Smooth muscle cell (in vitro differentiated cells): ENCODE measurements around the gene COX10. TPM values are rescaled to one million over a fixed set of nuclear protein-coding genes. Genes with fewer than 3 reads are reported as not detected.

Source experiments
- DNase-seq: peaks from one replicate; lab custom pipeline; 2025; ENCODE audit not compliant: unreplicated experiment; lab: John Stamatoyannopoulos, UW
- H2AFZ ChIP-seq: fragments of 200-600 bp; sonication (generic); 2 replicates; pipeline ENCODE4 v1.6.0; 2016; ENCODE audit warnings: antibody characterized with exemption, low read depth, mild to moderate bottlenecking
- H3F3A ChIP-seq: fragments of 200-600 bp; sonication (generic); 2 replicates; pipeline ENCODE4 v1.6.0; 2017; ENCODE audit warnings: antibody characterized with exemption, low read depth
- H3K27ac ChIP-seq: fragments of 200-600 bp; sonication (generic); 2 replicates; pipeline ENCODE4 v1.5.1; 2016; ENCODE audit warnings: low read depth, mild to moderate bottlenecking
- H3K27me3 ChIP-seq: fragments of 200-600 bp; sonication (generic); 2 replicates; pipeline ENCODE4 v1.6.1; 2016; ENCODE audit warnings: low read depth, mild to moderate bottlenecking
- H3K36me3 ChIP-seq: fragments of 200-600 bp; sonication (generic); 2 replicates; pipeline ENCODE4 v1.5.1; 2016; ENCODE audit warnings: low read depth
- H3K4me1 ChIP-seq: fragments of 200-600 bp; sonication (generic); 2 replicates; pipeline ENCODE4 v1.5.1; 2016; ENCODE audit warnings: low read depth
- H3K4me2 ChIP-seq: fragments of 200-600 bp; sonication (generic); 2 replicates; pipeline ENCODE4 v1.6.0; 2016; ENCODE audit warnings: mild to moderate bottlenecking
- H3K4me3 ChIP-seq: fragments of 200-600 bp; sonication (generic); 2 replicates; pipeline ENCODE4 v1.5.1; 2016; ENCODE audit warnings: mild to moderate bottlenecking
- H3K79me2 ChIP-seq: fragments of 200-600 bp; sonication (generic); 2 replicates; pipeline ENCODE4 v1.6.0; 2016; ENCODE audit warnings: low read depth, mild to moderate bottlenecking
- H3K9ac ChIP-seq: fragments of 200-600 bp; sonication (generic); 2 replicates; pipeline ENCODE4 v1.6.0; 2016; ENCODE audit warnings: low read depth
- H3K9me3 ChIP-seq: fragments of 200-600 bp; sonication (generic); replicated peaks from 2 replicates; pipeline ENCODE4 v1.5.1; 2016; ENCODE audit warnings: low read depth
- H4K20me1 ChIP-seq: fragments of 200-600 bp; sonication (generic); 2 replicates; pipeline ENCODE4 v1.6.0; 2016; ENCODE audit warnings: low read depth
- CTCF ChIP-seq: fragments of 200-600 bp; sonication (generic); IDR thresholded peaks from 2 replicates; pipeline ENCODE4 v1.5.1; 2017; ENCODE audit warnings: borderline replicate concordance, mild to moderate bottlenecking, antibody characterized with exemption; ENCODE audit not compliant: insufficient read depth, poor library complexity, severe bottlenecking
- WGBS: methylation state at CpG from one replicate; pipeline ENCODE4 v1.1.7; 2016; ENCODE audit warnings: low lambda C conversion rate; 5-methylcytosine and 5-hydroxymethylcytosine counted together
- polyA plus RNA-seq: library from polyadenylated mRNA; unstranded; fragments of >200 nt; fragmentation: Nextera tagmentation; extraction: Ambion mirVana; gene quantifications from 2 replicates; pipeline ENCODE4 v1.2.1, GENCODE V29; 2016
- total RNA-seq: library from RNA; depleted of rRNA; stranded (reverse); fragments of >200 nt; gene quantifications from 2 replicates; pipeline ENCODE4 v1.2.3, GENCODE V29; 2014

The COX10 gene
- total and polyA plus RNA-seq, 2 experiments from 2014 or later, result 15.1 to 18.4 TPM

GRCh38 chr17:14119546-14119945 lies 50.2 kb downstream of the COX10 start:
- H3K4me1 ChIP-seq, result no peaks in the 10 kb centered on the region
- H3F3A ChIP-seq, result no peaks in the 10 kb centered on the region
- 94% methylated on average over 3 of the region's 3 CpGs for WGBS
- H3K36me3 ChIP-seq, result no peaks in the 10 kb centered on the region
- no peak overlapping the region for H3K4me2 ChIP-seq
- H3K9ac ChIP-seq, result no peak overlapping the region
- H3K27ac ChIP-seq, result no peak overlapping the region
- no peak overlapping the region for H2AFZ ChIP-seq
- H3K4me3 ChIP-seq, result no peak overlapping the region
- peaks cover 5% of the 10 kb centered on the region for H3K79me2 ChIP-seq
- H4K20me1 ChIP-seq, result peaks cover 19% of the 10 kb centered on the region
- no peak for DNase-seq
- H3K9me3 ChIP-seq, result no peaks in the 10 kb centered on the region
- no peaks in the 10 kb centered on the region for H3K27me3 ChIP-seq
- TF ChIP-seq CTCF, result no peak

- DNase-seq, result no peak
- no peaks in the 10 kb centered on the region for H3K9me3 ChIP-seq
- no peak for TF ChIP-seq CTCF
- 93% methylated on average over 6 of the region's 6 CpGs for WGBS
- no peaks in the 10 kb centered on the region for H3K27me3 ChIP-seq
- no peaks in the 10 kb centered on the region for H3K4me1 ChIP-seq
- no peak overlapping the region for H2AFZ ChIP-seq
- no peak overlapping the region for H3K4me3 ChIP-seq
- no peaks in the 10 kb centered on the region for H3F3A ChIP-seq
- no peaks in the 10 kb centered on the region for H3K36me3 ChIP-seq
- no peak overlapping the region for H3K9ac ChIP-seq
- no peak overlapping the region for H3K27ac ChIP-seq
- no peak overlapping the region for H3K4me2 ChIP-seq
- H4K20me1 ChIP-seq, result peaks cover 28% of the 10 kb centered on the region
- peaks cover 5% of the 10 kb centered on the region for H3K79me2 ChIP-seq
These were observed 52.6 kb downstream of the COX10 start for GRCh38 chr17:14121952-14122351.

GRCh38 chr17:14123619-14124278 lies 54.4 kb downstream of the COX10 start:
- 92% methylated on average over 5 of the region's 5 CpGs for WGBS
- TF ChIP-seq CTCF, result no peak

GRCh38 chr17:14124854-14125253 lies 55.5 kb downstream of the COX10 start:
- no peaks in the 10 kb centered on the region for H3K79me2 ChIP-seq
- WGBS, result 78% methylated on average over 4 of the region's 4 CpGs
- TF ChIP-seq CTCF, result no peak
- no peaks in the 10 kb centered on the region for H3K4me1 ChIP-seq
- no peak overlapping the region for H3K9ac ChIP-seq
- H3K4me3 ChIP-seq, result no peak overlapping the region
- H3K27me3 ChIP-seq, result no peaks in the 10 kb centered on the region
- DNase-seq, result no peak
- no peaks in the 10 kb centered on the region for H3K9me3 ChIP-seq
- H3K36me3 ChIP-seq, result no peaks in the 10 kb centered on the region
- no peak overlapping the region for H3K27ac ChIP-seq
- peaks cover 28% of the 10 kb centered on the region for H4K20me1 ChIP-seq
- no peaks in the 10 kb centered on the region for H3F3A ChIP-seq
- no peak overlapping the region for H3K4me2 ChIP-seq
- no peak overlapping the region for H2AFZ ChIP-seq

More at GRCh38 chr17:14123619-14124278, 54.4 kb downstream of the COX10 start:
- Histone ChIP-seq H3K4me2 (no peak overlapping the region), H2AFZ (no peak overlapping the region), H3K4me3 (no peak overlapping the region), H3K27me3 (no peaks in the 10 kb centered on the region), H3K9ac (no peak overlapping the region), H3K9me3 (no peaks in the 10 kb centered on the region), H3F3A (no peaks in the 10 kb centered on the region), H3K4me1 (no peaks in the 10 kb centered on the region), H3K27ac (no peak overlapping the region), H3K79me2 (peaks cover 5% of the 10 kb centered on the region), H3K36me3 (no peaks in the 10 kb centered on the region), H4K20me1 (peaks cover 27% of the 10 kb centered on the region)
- DNase-seq, result no peak
